ENCODE results near the gene PTTG1IP2. TPM values are rescaled to one million over a fixed set of nuclear protein-coding genes. Genes with fewer than 3 reads are reported as not detected.

Gene PTTG1IP2
- total RNA-seq, 2 experiments from 2014 or later, result not detected

DNA sequence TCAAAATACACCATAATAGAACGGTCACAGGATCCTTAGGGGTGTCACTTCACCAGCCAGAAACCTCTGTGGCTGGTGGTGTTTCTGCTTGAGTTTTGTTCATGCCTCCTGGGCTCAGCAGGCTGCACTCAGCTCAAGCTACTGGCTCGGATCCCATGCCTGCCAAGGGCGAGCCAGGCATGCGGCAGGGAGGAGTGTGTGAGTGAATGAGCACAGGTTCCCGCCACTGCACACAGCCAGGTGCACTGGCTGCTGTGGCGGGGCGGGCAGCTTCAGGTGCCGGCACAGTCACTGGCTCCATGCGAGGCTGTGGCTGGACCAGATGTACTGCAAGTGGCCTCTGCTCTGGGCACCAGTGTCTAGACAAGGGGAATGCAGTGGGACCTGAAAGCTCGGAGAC, 36.7 kb upstream of the PTTG1IP2 start:
- no peak for ATAC-seq
- no peak overlapping the region for H3K4me3 Mint-ChIP-seq
- H3K9me3 Mint-ChIP-seq, result no peaks in the 10 kb centered on the region
- CTCF ChIA-PET, result interaction anchor here (1.1 to 2.8 kb wide), 2 partner anchors 10 to 279 kb away, joined by 3 to 14 read pairs; partner anchors contain the start of gene STEAP1
- no peak overlapping the region for H3K27ac Mint-ChIP-seq
- POLR2A ChIA-PET, result no interaction called here
- DNase-seq, result no peak
- H3K36me3 Mint-ChIP-seq (ENCODE audit: low read depth), result no peaks in the 10 kb centered on the region
- no peaks in the 10 kb centered on the region for H3K4me1 Mint-ChIP-seq (ENCODE audit: low read depth)
- TF ChIP-seq, protein P1, sequence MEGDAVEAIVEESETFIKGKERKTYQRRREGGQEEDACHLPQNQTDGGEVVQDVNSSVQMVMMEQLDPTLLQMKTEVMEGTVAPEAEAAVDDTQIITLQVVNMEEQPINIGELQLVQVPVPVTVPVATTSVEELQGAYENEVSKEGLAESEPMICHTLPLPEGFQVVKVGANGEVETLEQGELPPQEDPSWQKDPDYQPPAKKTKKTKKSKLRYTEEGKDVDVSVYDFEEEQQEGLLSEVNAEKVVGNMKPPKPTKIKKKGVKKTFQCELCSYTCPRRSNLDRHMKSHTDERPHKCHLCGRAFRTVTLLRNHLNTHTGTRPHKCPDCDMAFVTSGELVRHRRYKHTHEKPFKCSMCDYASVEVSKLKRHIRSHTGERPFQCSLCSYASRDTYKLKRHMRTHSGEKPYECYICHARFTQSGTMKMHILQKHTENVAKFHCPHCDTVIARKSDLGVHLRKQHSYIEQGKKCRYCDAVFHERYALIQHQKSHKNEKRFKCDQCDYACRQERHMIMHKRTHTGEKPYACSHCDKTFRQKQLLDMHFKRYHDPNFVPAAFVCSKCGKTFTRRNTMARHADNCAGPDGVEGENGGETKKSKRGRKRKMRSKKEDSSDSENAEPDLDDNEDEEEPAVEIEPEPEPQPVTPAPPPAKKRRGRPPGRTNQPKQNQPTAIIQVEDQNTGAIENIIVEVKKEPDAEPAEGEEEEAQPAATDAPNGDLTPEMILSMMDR (IDR thresholded peaks at IDR 0.05), result no peak
- intact Hi-C loops (cut with micrococcal nuclease), result no loop called here
- H3K27me3 Mint-ChIP-seq, result peaks cover 16% of the 10 kb centered on the region

DNA sequence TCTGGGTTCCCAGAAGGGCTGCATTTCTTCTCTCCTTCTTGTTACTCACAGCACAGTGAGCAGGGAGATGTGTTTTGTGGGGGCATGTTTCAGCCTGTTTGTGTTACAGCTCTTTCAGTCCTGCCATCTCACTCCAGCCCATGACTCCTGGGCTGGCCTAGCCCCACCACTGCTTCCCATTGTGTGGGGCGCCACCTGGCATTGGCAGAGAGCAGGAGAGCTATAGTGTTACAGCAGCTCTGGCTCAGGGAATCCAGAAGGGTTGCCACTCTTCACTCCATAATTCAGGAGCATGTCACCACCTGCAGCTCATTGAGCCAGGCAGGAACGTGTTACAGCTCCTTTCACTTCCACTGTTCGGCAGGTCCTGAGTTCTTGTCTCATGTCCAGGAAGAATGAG, 36.2 kb upstream of the PTTG1IP2 start:
- TF ChIP-seq, protein P1 (IDR thresholded peaks at IDR 0.05), result no peak
- no peaks in the 10 kb centered on the region for H3K4me1 Mint-ChIP-seq (ENCODE audit: low read depth)
- ATAC-seq, result no peak
- intact Hi-C loops (cut with micrococcal nuclease), result no loop called here
- ChIA-PET POLR2A (no interaction called here), CTCF (interaction anchor here (2.8 kb wide), 1 partner anchor 280 kb away, joined by 14 read pairs; the partner anchor contains the start of gene STEAP1)
- no peak overlapping the region for H3K4me3 Mint-ChIP-seq
- H3K27me3 Mint-ChIP-seq, result peaks cover 17% of the 10 kb centered on the region
- no peaks in the 10 kb centered on the region for H3K36me3 Mint-ChIP-seq (ENCODE audit: low read depth)
- no peak for DNase-seq
- no peaks in the 10 kb centered on the region for H3K9me3 Mint-ChIP-seq
- H3K27ac Mint-ChIP-seq, result no peak overlapping the region

GRCh38 chr7:90445633-90446032, 23.8 kb upstream of the PTTG1IP2 start:
- intact Hi-C loops (cut with micrococcal nuclease), result no loop called here
- DNase-seq (no peak), ATAC-seq (no peak)
- Mint-ChIP-seq H3K9me3 (no peaks in the 10 kb centered on the region), H3K36me3 (ENCODE audit: low read depth) (no peaks in the 10 kb centered on the region), H3K27ac (no peak overlapping the region), H3K4me3 (no peak overlapping the region), H3K27me3 (peaks cover 3% of the 10 kb centered on the region), H3K4me1 (ENCODE audit: low read depth) (no peaks in the 10 kb centered on the region)
- POLR2A ChIA-PET, result no interaction called here
- TF ChIP-seq, protein P1 (IDR thresholded peaks at IDR 0.05), result no peak
- CTCF ChIA-PET, result interaction anchor here (1.4 to 1.8 kb wide), 3 partner anchors 10 to 22 kb away, joined by 3 to 8 read pairs (median 5); no protein-coding TSS in a partner anchor

GRCh38 chr7:90446137-90446899, 23.1 kb upstream of the PTTG1IP2 start:
- DNase-seq, result no peak
- no peaks in the 10 kb centered on the region for H3K36me3 Mint-ChIP-seq (ENCODE audit: low read depth)
- intact Hi-C loops (cut with micrococcal nuclease), result no loop called here

More at GRCh38 chr7:90446137-90446899, 23.1 kb upstream of the PTTG1IP2 start:
- Mint-ChIP-seq H3K4me3 (no peak overlapping the region), H3K9me3 (no peaks in the 10 kb centered on the region), H3K4me1 (ENCODE audit: low read depth) (no peaks in the 10 kb centered on the region), H3K27me3 (peaks cover 3% of the 10 kb centered on the region), H3K27ac (no peak overlapping the region)
- POLR2A ChIA-PET, result no interaction called here
- CTCF ChIA-PET, result interaction anchor here (0.8 to 1.9 kb wide), 2 partner anchors 9 to 19 kb away, joined by 4 to 6 read pairs; no protein-coding TSS in a partner anchor
- TF ChIP-seq, protein P1 (IDR thresholded peaks at IDR 0.05), result no peak
- no peak for ATAC-seq
